ENCODE results near the gene IL2RA.
A peak's percentile ranks its signal among the peaks of the same experiment; 100 is the strongest.

IL2RA gene

DNA sequence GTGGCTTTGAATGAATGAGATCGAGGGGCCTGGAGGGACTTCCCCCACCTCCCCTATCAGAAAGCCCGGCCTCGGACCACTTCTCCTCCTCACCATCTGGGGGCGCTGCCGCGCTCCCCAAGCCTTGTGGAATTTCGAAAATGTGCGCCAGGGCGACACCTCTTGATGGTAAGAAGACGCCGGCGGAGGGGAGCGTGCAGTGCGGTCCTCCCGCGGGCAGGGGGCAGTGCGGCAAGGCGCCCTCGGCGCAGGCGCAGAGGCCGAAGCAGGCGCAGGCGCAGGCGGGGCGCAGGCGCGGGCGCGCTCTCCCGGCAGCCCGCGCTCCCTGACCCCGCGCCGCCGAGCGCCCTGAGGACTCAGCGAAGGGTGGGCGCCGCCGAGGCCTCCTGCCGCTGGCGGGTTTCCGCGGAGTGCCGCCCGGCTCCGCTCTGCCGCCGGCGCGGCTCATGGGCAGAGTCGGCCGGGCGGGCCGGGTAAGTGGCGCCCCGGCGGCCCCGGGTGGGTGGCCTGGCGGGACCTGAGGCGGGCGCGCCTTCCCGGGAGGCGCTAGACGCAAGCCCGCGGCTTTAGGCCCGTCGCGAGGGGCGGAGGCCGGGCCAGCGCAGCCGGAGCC lies 26.7 kb upstream of the IL2RA start, which contains the start of gene RBM17:
Gene RBM17 (plus strand): TSS at position 314 of the 613 bp plus-strand sequence. CDS start 8,032 bp downstream, outside the sequence.
- Histone ChIP-seq H3K4me3 (peak within 1 kb of the TSS; percentile 81), H3K9ac (ENCODE audit: insufficient read length) (peak within 1 kb of the TSS; percentile 84), H3K9me3 (ENCODE audit: low read depth, low read length) (no peaks in the 10 kb centered on the region), H3K36me3 (ENCODE audit: insufficient read depth, low read length) (no peaks in the 10 kb centered on the region), H3K27ac (no peak within 1 kb of the TSS)
- DNase-seq (ENCODE audit: low read depth, low spot score), result peak; percentile 65
- TF ChIP-seq POLR2AphosphoS5 (IDR thresholded peaks at IDR 0.05; ENCODE audit: borderline replicate concordance, low read depth, low read length), result no peak
- TF ChIP-seq FOXP2 (optimal IDR thresholded peaks at IDR 0.05; ENCODE audit: control extremely low read depth, extremely low read length, insufficient read depth), result no peak
- TF ChIP-seq EZH2 (IDR thresholded peaks at IDR 0.05), result no peak

DNA sequence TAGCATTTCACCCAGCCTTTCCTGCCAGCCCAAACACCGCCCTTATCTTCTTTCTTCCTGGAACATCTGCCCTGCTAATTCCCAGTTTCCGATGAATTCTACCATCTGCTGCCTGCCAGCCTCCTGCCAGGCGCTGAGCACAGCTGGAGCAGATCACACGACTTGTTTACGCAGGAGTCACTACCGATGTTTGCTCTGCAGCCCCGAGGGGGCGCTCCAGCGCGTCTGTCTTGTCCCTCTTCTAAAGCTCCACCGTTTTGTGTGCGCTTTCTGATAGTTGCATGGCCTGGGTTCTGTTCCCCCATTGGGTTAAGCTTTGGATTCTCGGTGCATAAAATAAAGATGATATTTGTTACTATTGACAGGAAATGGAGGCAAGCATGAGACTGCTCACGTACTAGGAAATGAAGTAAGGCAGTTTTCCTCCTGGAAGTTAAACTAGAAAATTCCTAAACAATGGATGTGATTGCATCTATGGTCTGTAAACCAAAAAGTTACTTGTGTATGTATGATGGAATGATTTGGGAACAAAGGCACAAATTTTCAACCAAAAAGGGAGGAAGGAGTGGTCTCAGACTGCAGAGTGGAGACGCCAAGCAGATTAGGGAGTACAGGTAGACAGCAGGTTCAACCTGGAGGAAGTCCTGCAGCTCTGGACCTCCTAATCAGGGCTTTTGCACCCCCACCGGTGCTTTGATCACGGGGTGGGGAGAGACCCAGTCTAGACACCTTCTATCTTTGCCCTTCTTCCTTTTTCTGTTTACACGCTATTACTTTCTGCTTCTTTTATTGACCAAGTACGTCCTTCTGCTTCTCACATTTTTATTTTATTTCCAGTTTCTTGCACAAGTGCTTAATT lies 24.4 kb upstream of the IL2RA start:
- Histone ChIP-seq H3K4me3 (no peak overlapping the region), H3K9ac (ENCODE audit: insufficient read length) (no peak overlapping the region), H3K27ac (no peak overlapping the region), H3K9me3 (ENCODE audit: low read depth, low read length) (no peaks in the 10 kb centered on the region), H3K36me3 (ENCODE audit: insufficient read depth, low read length) (no peaks in the 10 kb centered on the region)
- TF ChIP-seq EZH2 (IDR thresholded peaks at IDR 0.05), result no peak
- peak; percentile 74 for TF ChIP-seq FOXP2 (optimal IDR thresholded peaks at IDR 0.05; ENCODE audit: control extremely low read depth, extremely low read length, insufficient read depth)
- no peak for DNase-seq (ENCODE audit: low read depth, low spot score)

GRCh38 chr10:6083523-6084475 lies 21.6 kb upstream of the IL2RA start:
- TF ChIP-seq FOXP2 (optimal IDR thresholded peaks at IDR 0.05; ENCODE audit: control extremely low read depth, extremely low read length, insufficient read depth) (no peak), EZH2 (IDR thresholded peaks at IDR 0.05) (no peak), POLR2AphosphoS5 (IDR thresholded peaks at IDR 0.05; ENCODE audit: borderline replicate concordance, low read depth, low read length) (no peak)
- H3K36me3 ChIP-seq (ENCODE audit: insufficient read depth, low read length), result no peaks in the 10 kb centered on the region
- DNase-seq (ENCODE audit: low read depth, low spot score), result no peak
- no peak overlapping the region for H3K4me3 ChIP-seq
- no peak overlapping the region for H3K9ac ChIP-seq (ENCODE audit: insufficient read length)
- H3K9me3 ChIP-seq (ENCODE audit: low read depth, low read length), result no peaks in the 10 kb centered on the region
- no peak overlapping the region for H3K27ac ChIP-seq

- no peaks in the 10 kb centered on the region for H3K9me3 ChIP-seq (ENCODE audit: low read depth, low read length)
- DNase-seq (ENCODE audit: low read depth, low spot score), result no peak
- no peak overlapping the region for H3K27ac ChIP-seq
- no peaks in the 10 kb centered on the region for H3K36me3 ChIP-seq (ENCODE audit: insufficient read depth, low read length)
- H3K9ac ChIP-seq (ENCODE audit: insufficient read length), result no peak overlapping the region
- H3K4me3 ChIP-seq, result no peak overlapping the region
- TF ChIP-seq EZH2 (IDR thresholded peaks at IDR 0.05) (no peak), POLR2AphosphoS5 (IDR thresholded peaks at IDR 0.05; ENCODE audit: borderline replicate concordance, low read depth, low read length) (no peak), FOXP2 (optimal IDR thresholded peaks at IDR 0.05; ENCODE audit: control extremely low read depth, extremely low read length, insufficient read depth) (no peak)
Observed at GRCh38 chr10:6082496-6083395, 20.6 kb upstream of the IL2RA start.

DNA sequence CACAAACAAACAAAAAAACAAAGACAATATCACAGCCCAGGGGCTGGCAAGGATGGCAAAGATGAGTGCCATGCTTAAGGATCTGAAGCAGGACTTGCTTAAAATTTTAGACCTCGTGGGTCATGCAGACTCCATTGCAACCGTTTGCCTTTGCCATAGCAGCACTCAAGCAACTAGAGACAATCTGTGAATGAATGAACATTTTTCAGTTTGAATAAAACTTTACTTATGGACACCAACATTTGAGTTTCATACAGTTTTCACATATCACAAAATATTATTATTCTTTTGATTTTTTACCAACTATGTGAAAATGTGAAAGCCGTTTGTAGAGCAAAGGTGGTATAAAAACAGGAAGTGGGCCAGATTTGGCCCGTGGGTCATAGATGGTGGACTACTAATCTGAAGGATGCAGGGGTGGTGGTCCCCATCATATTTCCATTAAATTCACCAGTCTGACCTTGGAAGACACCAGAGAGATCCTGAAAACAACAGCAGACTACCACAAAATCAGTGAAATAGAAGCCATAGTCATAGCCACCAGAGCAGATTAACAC lies 18.3 kb upstream of the IL2RA start:
- H3K9ac ChIP-seq (ENCODE audit: insufficient read length), result no peak overlapping the region
- no peaks in the 10 kb centered on the region for H3K36me3 ChIP-seq (ENCODE audit: insufficient read depth, low read length)
- no peak overlapping the region for H3K27ac ChIP-seq
- H3K4me3 ChIP-seq, result no peak overlapping the region
- H3K9me3 ChIP-seq (ENCODE audit: low read depth, low read length), result no peaks in the 10 kb centered on the region
- TF ChIP-seq EZH2 (IDR thresholded peaks at IDR 0.05) (no peak), FOXP2 (optimal IDR thresholded peaks at IDR 0.05; ENCODE audit: control extremely low read depth, extremely low read length, insufficient read depth) (no peak), POLR2AphosphoS5 (IDR thresholded peaks at IDR 0.05; ENCODE audit: borderline replicate concordance, low read depth, low read length) (no peak)
- no peak for DNase-seq (ENCODE audit: low read depth, low spot score)

DNA sequence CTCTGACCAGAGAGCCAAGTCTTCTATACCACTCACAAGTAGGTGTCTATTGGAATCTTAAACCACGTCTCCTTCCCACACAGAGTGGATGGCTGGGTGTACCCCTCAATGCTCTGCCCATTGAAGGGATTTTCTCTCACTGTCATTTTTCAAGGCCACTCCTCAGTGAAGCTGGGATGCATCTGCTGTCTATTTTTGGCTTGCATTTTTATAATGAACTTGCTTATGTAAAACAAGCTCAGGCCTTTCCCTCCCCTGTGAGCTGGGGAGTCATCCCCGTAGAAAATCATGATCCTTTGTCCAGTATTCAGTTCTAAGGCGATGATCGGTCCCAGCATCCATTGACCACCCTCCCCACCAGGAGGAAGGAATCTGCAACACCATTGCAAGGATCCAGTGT lies 16.9 kb upstream of the IL2RA start:
- Histone ChIP-seq H3K27ac (no peak overlapping the region), H3K36me3 (ENCODE audit: insufficient read depth, low read length) (no peaks in the 10 kb centered on the region), H3K9me3 (ENCODE audit: low read depth, low read length) (no peaks in the 10 kb centered on the region), H3K4me3 (no peak overlapping the region), H3K9ac (ENCODE audit: insufficient read length) (no peak overlapping the region)
- DNase-seq (ENCODE audit: low read depth, low spot score), result no peak
- no peak for TF ChIP-seq EZH2 (IDR thresholded peaks at IDR 0.05)
- TF ChIP-seq POLR2AphosphoS5 (IDR thresholded peaks at IDR 0.05; ENCODE audit: borderline replicate concordance, low read depth, low read length), result no peak
- TF ChIP-seq FOXP2 (optimal IDR thresholded peaks at IDR 0.05; ENCODE audit: control extremely low read depth, extremely low read length, insufficient read depth), result no peak

DNA sequence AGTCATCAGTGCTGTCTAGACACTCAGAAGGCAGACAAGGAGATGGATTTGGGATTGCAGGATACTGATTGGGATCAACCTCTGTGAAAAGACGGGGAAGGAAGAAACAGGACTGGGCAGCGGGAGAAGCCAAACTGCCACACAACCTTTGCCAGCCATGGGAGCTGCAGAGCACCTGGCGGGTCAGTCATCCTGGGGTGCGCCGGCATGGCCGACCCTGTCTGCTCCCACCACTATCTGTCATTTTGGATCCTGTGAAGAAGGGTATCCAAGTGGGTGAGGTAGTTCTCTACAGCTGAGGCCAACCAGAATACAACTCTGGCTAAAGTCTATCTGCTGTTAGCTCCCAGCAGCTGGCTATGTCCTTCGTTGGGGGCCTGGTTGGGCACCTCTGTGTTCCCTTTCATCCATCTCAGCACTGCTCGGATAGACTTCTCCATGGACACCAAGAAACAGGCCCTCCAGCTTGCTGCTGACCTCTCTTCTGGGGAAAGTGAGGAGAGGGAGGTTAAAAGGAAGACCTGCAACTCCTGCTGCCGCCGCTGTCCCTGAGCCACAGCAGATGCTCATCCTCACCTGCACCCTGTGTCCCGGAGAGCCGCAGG lies 15.0 kb upstream of the IL2RA start:
- TF ChIP-seq EZH2 (IDR thresholded peaks at IDR 0.05) (no peak), POLR2AphosphoS5 (IDR thresholded peaks at IDR 0.05; ENCODE audit: borderline replicate concordance, low read depth, low read length) (no peak), FOXP2 (optimal IDR thresholded peaks at IDR 0.05; ENCODE audit: control extremely low read depth, extremely low read length, insufficient read depth) (no peak)
- no peak overlapping the region for H3K9ac ChIP-seq (ENCODE audit: insufficient read length)
- H3K4me3 ChIP-seq, result no peak overlapping the region
- H3K36me3 ChIP-seq (ENCODE audit: insufficient read depth, low read length), result no peaks in the 10 kb centered on the region
- DNase-seq (ENCODE audit: low read depth, low spot score), result no peak
- no peak overlapping the region for H3K27ac ChIP-seq
- H3K9me3 ChIP-seq (ENCODE audit: low read depth, low read length), result no peaks in the 10 kb centered on the region
